ENCODE measurements around the gene ASH1L.
"Not testable (repeated sequence)": the region's sequence is repeated elsewhere in the genome, so short reads cannot be mapped to it uniquely, and the experiment has no call there.

The ASH1L gene

DNA sequence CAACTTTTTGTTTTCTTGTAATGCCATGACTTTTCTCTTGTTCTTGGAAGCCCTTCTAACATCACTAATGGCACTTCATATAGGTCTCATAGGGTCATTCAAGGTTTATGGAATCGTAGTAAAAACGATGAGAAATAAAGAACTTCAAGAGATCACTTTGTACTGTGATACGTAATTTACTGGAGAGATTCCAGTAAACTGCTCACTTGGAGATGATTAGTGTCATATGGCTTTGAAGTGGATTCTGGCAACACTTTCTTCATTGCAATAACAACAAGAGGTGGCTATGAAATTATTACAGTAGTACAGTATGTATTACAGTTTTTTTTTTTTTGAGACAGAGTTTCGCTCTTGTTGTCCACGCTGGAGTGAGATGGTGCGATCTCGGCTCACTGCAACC is 138.5 kb downstream of the ASH1L start:
- no peak for DNase-seq (ENCODE audit: extremely low spot score)
- ChIA-PET CTCF (no interaction called here), POLR2A (no interaction called here)
- TF ChIP-seq, protein P1, sequence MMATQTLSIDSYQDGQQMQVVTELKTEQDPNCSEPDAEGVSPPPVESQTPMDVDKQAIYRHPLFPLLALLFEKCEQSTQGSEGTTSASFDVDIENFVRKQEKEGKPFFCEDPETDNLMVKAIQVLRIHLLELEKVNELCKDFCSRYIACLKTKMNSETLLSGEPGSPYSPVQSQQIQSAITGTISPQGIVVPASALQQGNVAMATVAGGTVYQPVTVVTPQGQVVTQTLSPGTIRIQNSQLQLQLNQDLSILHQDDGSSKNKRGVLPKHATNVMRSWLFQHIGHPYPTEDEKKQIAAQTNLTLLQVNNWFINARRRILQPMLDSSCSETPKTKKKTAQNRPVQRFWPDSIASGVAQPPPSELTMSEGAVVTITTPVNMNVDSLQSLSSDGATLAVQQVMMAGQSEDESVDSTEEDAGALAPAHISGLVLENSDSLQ (IDR thresholded peaks at IDR 0.05) = no peak
- TF ChIP-seq BHLHE40 (IDR thresholded peaks at IDR 0.05; ENCODE audit: borderline replicate concordance) (no peak), HDGF (IDR thresholded peaks at IDR 0.05; ENCODE audit: borderline replicate concordance) (no peak), NFRKB (IDR thresholded peaks at IDR 0.05) (no peak), FOXA1 (IDR thresholded peaks at IDR 0.05) (no peak), ARNT (IDR thresholded peaks at IDR 0.05) (no peak), LEF1 (IDR thresholded peaks at IDR 0.05; ENCODE audit: borderline replicate concordance) (no peak)

DNA sequence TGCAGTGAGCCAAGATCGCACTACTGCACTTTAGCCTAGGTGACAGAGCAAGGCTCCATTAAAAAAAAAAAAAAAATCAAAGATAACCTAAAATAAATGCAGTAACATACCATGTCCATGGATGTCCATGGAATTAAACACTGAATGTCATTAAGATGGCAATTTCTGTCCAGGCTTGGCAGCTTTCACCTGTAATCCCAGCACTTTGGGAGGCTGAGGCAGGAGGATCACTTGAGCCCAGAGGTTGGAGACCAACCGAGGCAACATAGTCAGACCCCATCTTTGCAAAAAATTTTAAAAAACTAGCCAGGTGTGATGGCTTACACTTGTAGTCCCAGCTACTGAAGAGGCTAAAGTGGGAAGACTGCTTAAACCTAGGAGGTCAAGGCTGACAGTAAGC is 141.8 kb downstream of the ASH1L start:
- ChIA-PET CTCF (no interaction called here), POLR2A (no interaction called here)
- TF ChIP-seq NFRKB (IDR thresholded peaks at IDR 0.05) (no peak), L3MBTL2 (conservative IDR thresholded peaks at IDR 0.05) (no peak), CTBP1 (IDR thresholded peaks at IDR 0.05; ENCODE audit: borderline replicate concordance) (no peak), FOXM1 (IDR thresholded peaks at IDR 0.05; ENCODE audit: borderline replicate concordance) (no peak), HDGF (IDR thresholded peaks at IDR 0.05; ENCODE audit: borderline replicate concordance) (no peak), SUZ12 (IDR thresholded peaks at IDR 0.05) (no peak)
- DNase-seq (ENCODE audit: extremely low spot score) = no peak

DNA sequence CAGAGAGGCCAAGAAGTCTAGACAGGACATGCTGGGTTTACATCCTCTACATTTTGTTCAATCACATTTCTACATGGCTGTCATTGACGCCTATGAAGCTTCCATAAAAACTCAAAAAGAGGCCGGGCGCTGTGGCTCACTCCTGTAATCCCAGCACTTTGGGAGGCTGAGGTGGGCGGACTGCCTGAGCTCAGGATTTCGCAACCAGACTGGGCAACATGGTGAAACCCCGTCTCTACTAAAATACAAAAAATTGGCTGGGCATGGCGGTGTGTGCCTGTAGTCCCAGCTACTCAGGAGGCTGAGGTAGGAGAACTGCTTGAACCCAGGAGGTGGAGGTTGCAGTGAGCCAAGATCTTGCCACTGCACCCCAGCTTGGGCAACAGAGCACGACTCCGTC is 150.8 kb downstream of the ASH1L start:
- POLR2A ChIA-PET; DNase-seq (ENCODE audit: extremely low spot score); CTCF ChIA-PET: not testable (repeated sequence)

DNA sequence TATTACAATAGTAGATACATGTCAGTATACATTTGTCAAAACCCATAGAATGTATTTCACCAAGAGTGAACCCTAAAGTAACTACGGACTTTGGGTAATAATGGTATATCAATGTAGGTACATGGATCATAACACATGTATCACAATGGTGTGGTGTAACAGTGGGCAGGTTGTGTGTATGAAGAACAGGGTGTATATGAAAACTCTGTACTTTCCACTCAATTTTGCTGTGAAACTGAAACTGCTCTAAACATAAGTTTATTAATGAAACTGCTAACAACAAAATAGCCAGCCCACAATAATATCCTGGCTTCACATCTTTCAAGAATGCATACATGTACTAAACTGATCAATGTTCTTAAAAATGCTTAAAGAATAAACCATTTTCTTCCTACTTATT is 151.7 kb downstream of the ASH1L start:
- ChIA-PET CTCF (no interaction called here), POLR2A (no interaction called here)
- TF ChIP-seq, protein P1 (IDR thresholded peaks at IDR 0.05) = no peak
- no peak for TF ChIP-seq ZNF384 (IDR thresholded peaks at IDR 0.05)
- TF ChIP-seq ELF4 (IDR thresholded peaks at IDR 0.05) = no peak
- TF ChIP-seq ARNT (IDR thresholded peaks at IDR 0.05) = no peak
- no peak for TF ChIP-seq SP1 (IDR thresholded peaks at IDR 0.05)
- no peak for TF ChIP-seq L3MBTL2 (conservative IDR thresholded peaks at IDR 0.05)
- TF ChIP-seq NFRKB (IDR thresholded peaks at IDR 0.05) = no peak
- no peak for TF ChIP-seq SUZ12 (IDR thresholded peaks at IDR 0.05)
- no peak for DNase-seq (ENCODE audit: extremely low spot score)

DNA sequence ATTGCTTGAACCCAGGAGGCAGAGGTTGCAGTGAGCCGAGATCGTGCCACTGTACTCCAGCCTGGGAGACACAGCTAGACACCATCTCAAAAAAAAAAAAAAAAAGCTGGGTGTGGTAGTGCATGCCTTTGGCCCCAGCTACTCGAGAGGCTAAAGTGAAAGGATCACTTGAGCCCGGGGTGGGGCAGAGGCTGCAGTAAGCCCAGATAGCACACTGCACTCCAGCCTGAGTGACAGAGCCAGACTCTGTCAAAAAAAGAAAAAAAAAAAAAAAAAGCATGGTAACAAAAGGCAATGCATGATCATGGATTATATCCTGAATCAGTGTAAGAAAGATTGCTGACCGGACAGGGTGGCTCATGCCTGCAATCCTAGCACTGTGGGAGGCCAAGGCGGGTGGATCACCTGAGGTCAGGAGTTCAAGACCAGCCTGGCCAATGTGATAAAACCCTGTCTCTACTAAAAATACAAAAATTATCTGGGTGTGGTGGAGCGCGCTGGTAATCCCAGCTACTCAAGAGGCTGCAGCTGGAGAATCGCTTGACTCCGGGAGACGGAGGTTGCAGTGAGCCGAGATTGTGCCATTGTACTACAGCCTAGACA is 165.6 kb downstream of the ASH1L start:
- ChIA-PET CTCF (interaction anchor here (0.6 kb wide), 1 partner anchor 20 kb away, joined by 4 read pairs; no protein-coding TSS in a partner anchor), POLR2A (no interaction called here)
- TF ChIP-seq ARNT (IDR thresholded peaks at IDR 0.05) (no peak), L3MBTL2 (conservative IDR thresholded peaks at IDR 0.05) (no peak), ELF4 (IDR thresholded peaks at IDR 0.05) (no peak), SP1 (IDR thresholded peaks at IDR 0.05) (no peak), LEF1 (IDR thresholded peaks at IDR 0.05; ENCODE audit: borderline replicate concordance) (no peak), TARDBP (IDR thresholded peaks at IDR 0.05) (no peak), FOXM1 (IDR thresholded peaks at IDR 0.05; ENCODE audit: borderline replicate concordance) (no peak), BHLHE40 (IDR thresholded peaks at IDR 0.05; ENCODE audit: borderline replicate concordance) (no peak), ZNF384 (IDR thresholded peaks at IDR 0.05) (peak; percentile 37; the same call in 1 of the 2 replicates)
- TF ChIP-seq, protein P1 (IDR thresholded peaks at IDR 0.05) = peak; percentile 3; the same call in 1 of the 2 replicates
- no peak for DNase-seq (ENCODE audit: extremely low spot score)

DNA sequence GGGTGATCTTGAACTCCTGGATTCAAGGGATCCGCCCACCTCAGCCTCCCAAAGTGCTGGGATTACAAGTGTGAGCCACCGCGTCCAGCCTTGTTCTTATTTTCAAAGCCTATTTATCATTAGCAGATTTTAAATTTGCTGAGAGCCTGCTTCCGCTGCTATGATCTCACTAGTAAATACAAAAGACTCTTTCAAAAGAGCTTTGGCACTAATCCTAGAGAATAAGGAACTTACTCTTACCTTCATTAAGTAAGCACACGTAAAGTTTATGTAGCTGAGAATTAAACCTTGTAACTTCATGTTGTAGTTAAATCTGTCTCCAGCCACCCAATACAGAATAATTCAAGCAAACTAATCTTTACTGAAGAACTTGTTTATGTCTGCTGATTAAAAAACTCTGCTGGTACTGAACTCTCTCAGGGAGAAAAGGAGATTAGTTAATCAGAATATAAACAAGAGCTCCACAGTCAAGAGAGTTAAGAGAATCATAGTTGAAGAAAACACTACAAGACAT is 169.6 kb downstream of the ASH1L start:
- no peak for DNase-seq (ENCODE audit: extremely low spot score)
- ChIA-PET CTCF (no interaction called here), POLR2A (no interaction called here)
- no peak for TF ChIP-seq ELF4 (IDR thresholded peaks at IDR 0.05)
- no peak for TF ChIP-seq ZNF384 (IDR thresholded peaks at IDR 0.05)
- TF ChIP-seq FOXA1 (IDR thresholded peaks at IDR 0.05) = no peak
- no peak for TF ChIP-seq HDGF (IDR thresholded peaks at IDR 0.05; ENCODE audit: borderline replicate concordance)
- TF ChIP-seq BHLHE40 (IDR thresholded peaks at IDR 0.05; ENCODE audit: borderline replicate concordance) = no peak
- no peak for TF ChIP-seq SP1 (IDR thresholded peaks at IDR 0.05)
- TF ChIP-seq ARNT (IDR thresholded peaks at IDR 0.05) = no peak
- TF ChIP-seq NFRKB (IDR thresholded peaks at IDR 0.05) = no peak
- TF ChIP-seq, protein P1 (IDR thresholded peaks at IDR 0.05) = no peak
- TF ChIP-seq FOXK2 (IDR thresholded peaks at IDR 0.05) = no peak
- no peak for TF ChIP-seq FOXM1 (IDR thresholded peaks at IDR 0.05; ENCODE audit: borderline replicate concordance)

DNA sequence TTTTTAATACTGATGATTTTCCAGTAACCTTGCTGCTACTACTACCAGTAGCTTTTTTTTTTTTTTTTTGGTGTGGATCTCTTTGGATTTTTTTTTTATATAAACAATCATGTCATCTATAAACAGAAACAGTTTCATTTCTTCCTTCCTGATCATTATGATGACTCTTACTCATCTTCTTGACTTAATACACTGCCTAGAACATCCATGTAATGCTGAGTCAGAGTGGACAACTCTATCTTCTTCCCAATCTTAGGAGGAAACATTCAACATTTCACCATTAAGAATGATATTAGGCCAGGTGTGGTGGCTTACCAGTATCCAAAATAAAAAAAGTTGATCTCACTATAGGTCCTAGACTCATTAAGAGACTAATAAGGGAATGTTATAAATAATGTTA is 172.8 kb downstream of the ASH1L start:
- TF ChIP-seq LEF1 (IDR thresholded peaks at IDR 0.05; ENCODE audit: borderline replicate concordance) = no peak
- TF ChIP-seq, protein P1 (IDR thresholded peaks at IDR 0.05) = no peak
- TF ChIP-seq HDGF (IDR thresholded peaks at IDR 0.05; ENCODE audit: borderline replicate concordance) = no peak
- no peak for TF ChIP-seq L3MBTL2 (conservative IDR thresholded peaks at IDR 0.05)
- TF ChIP-seq TARDBP (IDR thresholded peaks at IDR 0.05) = no peak
- no peak for TF ChIP-seq FOXM1 (IDR thresholded peaks at IDR 0.05; ENCODE audit: borderline replicate concordance)
- no peak for TF ChIP-seq ELF4 (IDR thresholded peaks at IDR 0.05)
- no peak for TF ChIP-seq FOXA1 (IDR thresholded peaks at IDR 0.05)
- no peak for TF ChIP-seq FOXK2 (IDR thresholded peaks at IDR 0.05)
- TF ChIP-seq ARNT (IDR thresholded peaks at IDR 0.05) = no peak
- no peak for TF ChIP-seq SP1 (IDR thresholded peaks at IDR 0.05)
- no peak for TF ChIP-seq ZNF384 (IDR thresholded peaks at IDR 0.05)
- TF ChIP-seq NFRKB (IDR thresholded peaks at IDR 0.05) = no peak
- no peak for TF ChIP-seq BHLHE40 (IDR thresholded peaks at IDR 0.05; ENCODE audit: borderline replicate concordance)
- TF ChIP-seq CTBP1 (IDR thresholded peaks at IDR 0.05; ENCODE audit: borderline replicate concordance) = no peak
- ChIA-PET POLR2A (no interaction called here), CTCF (no interaction called here)
- no peak for DNase-seq (ENCODE audit: extremely low spot score)

DNA sequence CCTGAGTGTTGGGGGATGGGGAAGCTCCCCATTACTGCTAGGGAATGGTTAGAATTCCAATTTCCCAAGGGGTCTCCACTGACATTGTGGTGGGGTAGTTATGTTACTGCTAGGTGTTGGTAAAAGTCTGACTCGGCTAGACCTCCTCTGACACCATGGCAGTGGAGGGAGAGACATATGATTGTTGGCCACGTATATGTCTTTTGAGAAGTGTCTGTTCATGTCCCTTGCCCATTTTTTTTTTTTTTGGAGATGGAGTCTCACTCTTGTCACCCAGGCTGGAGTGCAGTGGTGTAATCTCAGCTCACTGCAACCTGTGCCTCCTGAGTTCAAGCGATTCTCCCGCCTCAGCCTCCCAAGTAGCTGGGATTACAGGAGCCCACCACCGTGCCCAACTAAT is 176.8 kb downstream of the ASH1L start:
- POLR2A ChIA-PET; DNase-seq (ENCODE audit: extremely low spot score); CTCF ChIA-PET: not testable (repeated sequence)
